AG08396 (cell line): ENCODE data around the gene GSTM2.

Experiments
- DNase-seq: peaks from one replicate; pipeline ENCODE4 v3.0.0; 2012; ENCODE audit warnings: low spot score, mixed read lengths

Gene GSTM2

GRCh38 chr1:109714661-109715372 lies 47.0 kb downstream of the GSTM2 start:
- peak; percentile 0 for DNase-seq

DNA sequence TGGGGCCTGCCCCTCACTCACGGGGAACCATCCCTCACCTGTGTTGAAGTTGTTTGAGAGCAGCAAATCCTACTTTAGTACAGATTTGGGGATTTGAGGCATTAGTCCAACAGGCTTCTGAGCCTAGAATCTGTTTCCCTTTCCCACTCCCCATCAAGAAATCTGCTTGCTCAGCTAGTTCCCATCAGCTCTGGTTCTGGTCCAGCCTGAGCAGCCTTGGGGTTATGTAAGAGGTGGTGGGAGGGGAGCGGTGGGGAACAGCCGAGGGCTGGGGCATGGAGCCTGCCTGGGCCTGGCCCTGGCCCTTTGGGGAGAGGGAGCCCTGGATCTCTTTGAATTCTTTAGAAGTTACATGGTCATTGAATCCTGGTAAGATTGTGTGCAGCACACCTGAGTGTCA lies 48.3 kb downstream of the GSTM2 start:
- no peak for DNase-seq

GRCh38 chr1:109716570-109717090 lies 48.8 kb downstream of the GSTM2 start:
- no peak for DNase-seq

- no peak for DNase-seq
Measured at GRCh38 chr1:109717729-109718128, 49.9 kb downstream of the GSTM2 start.

DNA sequence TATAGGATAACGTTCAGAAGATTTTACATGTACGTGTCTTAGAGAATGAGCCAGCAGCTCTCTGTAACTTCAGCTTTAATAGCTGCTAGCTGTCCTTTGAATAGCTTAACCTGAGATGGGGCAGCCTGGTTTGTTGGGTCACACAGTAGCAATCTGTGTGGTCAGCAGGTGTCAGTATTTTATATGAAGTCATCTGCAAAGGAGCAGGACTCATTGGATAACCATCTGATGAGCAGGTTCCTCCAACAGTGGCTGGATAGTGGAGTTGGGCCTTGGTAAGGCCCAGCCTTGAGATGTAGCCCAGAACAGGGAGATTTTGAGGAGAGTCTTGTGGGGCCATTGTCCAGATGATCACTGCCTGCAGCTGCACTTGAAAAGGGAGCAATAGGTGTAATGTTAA lies 50.6 kb downstream of the GSTM2 start:
- no peak for DNase-seq

- DNase-seq = no peak
Measured at GRCh38 chr1:109719337-109719837, 51.5 kb downstream of the GSTM2 start.

GRCh38 chr1:109721042-109721441 lies 53.2 kb downstream of the GSTM2 start:
- no peak for DNase-seq

- DNase-seq = no peak
Measured at GRCh38 chr1:109721971-109722370, 54.1 kb downstream of the GSTM2 start.

- peak; percentile 46 for DNase-seq
Measured at GRCh38 chr1:109722908-109723691, 55.2 kb downstream of the GSTM2 start.
